ELR (cell line): ENCODE results near the gene CATSPER3.
A peak's percentile ranks its signal among the peaks of the same experiment; 100 is the strongest.

Source experiments
- DNase-seq: peaks from one replicate; pipeline ENCODE4 v3.0.0-alpha.2; 2015; ENCODE audit warnings: low read depth

Gene CATSPER3

GRCh38 chr5:134967607-134968006 lies at the start of gene CATSPER3:
CATSPER3 (plus strand) TSS chr5:134967907; CDS start chr5:134967992, 85 bp downstream.
- no peak for DNase-seq

- no peak for DNase-seq
Measured at GRCh38 chr5:134918861-134919260, 48.8 kb upstream of the CATSPER3 start.

- DNase-seq: no peak
Measured at GRCh38 chr5:134920848-134921575, 46.7 kb upstream of the CATSPER3 start.

GRCh38 chr5:134932508-134932907 lies 35.2 kb upstream of the CATSPER3 start:
- no peak for DNase-seq

- DNase-seq: no peak
Measured at GRCh38 chr5:134934202-134934601, 33.5 kb upstream of the CATSPER3 start.

GRCh38 chr5:134935711-134936602 lies 31.8 kb upstream of the CATSPER3 start:
- no peak for DNase-seq

GRCh38 chr5:134937526-134937925 lies 30.2 kb upstream of the CATSPER3 start:
- no peak for DNase-seq

- no peak for DNase-seq
Measured at GRCh38 chr5:134938030-134938429, 29.7 kb upstream of the CATSPER3 start.

GRCh38 chr5:134939500-134939899 lies 28.2 kb upstream of the CATSPER3 start:
- no peak for DNase-seq

GRCh38 chr5:134943547-134943946 lies 24.2 kb upstream of the CATSPER3 start:
- no peak for DNase-seq

GRCh38 chr5:134944630-134945029 lies 23.1 kb upstream of the CATSPER3 start:
- no peak for DNase-seq

- no peak for DNase-seq
Measured at GRCh38 chr5:134945041-134945440, 22.7 kb upstream of the CATSPER3 start.

GRCh38 chr5:134948911-134949310 lies 18.8 kb upstream of the CATSPER3 start:
- peak; percentile 58 for DNase-seq

- DNase-seq: no peak
Measured at GRCh38 chr5:134949316-134949715, 18.4 kb upstream of the CATSPER3 start.

GRCh38 chr5:134957920-134958608 lies 9.6 kb upstream of the CATSPER3 start:
- DNase-seq: no peak

GRCh38 chr5:134958755-134959154 lies 9.0 kb upstream of the CATSPER3 start:
- DNase-seq: peak; percentile 7

- no peak for DNase-seq
Measured at GRCh38 chr5:134963098-134963497, 4.6 kb upstream of the CATSPER3 start.

GRCh38 chr5:134964359-134965270 lies 3.1 kb upstream of the CATSPER3 start:
- DNase-seq: no peak

- DNase-seq: no peak
Measured at GRCh38 chr5:134965271-134965825, 2.4 kb upstream of the CATSPER3 start.

- DNase-seq: no peak
Measured at GRCh38 chr5:134968055-134968454, 348 bp downstream of the CATSPER3 start.

GRCh38 chr5:134969166-134969565 lies 1.5 kb downstream of the CATSPER3 start:
- peak; percentile 12 for DNase-seq
